Activated CD4-positive, alpha-beta T cell treated with anti-CD3 and anti-CD28 coated beads, Interleukin-2, amount 50 U/mL, for 1 hour (primary cell): ENCODE data around the gene KCNJ2.
A peak's percentile ranks its signal among the peaks of the same experiment; 100 is the strongest.

Experiments used
- DNase-seq: peaks from one replicate; pipeline ENCODE4 v3.0.0-alpha.2; 2020

The KCNJ2 gene

DNA sequence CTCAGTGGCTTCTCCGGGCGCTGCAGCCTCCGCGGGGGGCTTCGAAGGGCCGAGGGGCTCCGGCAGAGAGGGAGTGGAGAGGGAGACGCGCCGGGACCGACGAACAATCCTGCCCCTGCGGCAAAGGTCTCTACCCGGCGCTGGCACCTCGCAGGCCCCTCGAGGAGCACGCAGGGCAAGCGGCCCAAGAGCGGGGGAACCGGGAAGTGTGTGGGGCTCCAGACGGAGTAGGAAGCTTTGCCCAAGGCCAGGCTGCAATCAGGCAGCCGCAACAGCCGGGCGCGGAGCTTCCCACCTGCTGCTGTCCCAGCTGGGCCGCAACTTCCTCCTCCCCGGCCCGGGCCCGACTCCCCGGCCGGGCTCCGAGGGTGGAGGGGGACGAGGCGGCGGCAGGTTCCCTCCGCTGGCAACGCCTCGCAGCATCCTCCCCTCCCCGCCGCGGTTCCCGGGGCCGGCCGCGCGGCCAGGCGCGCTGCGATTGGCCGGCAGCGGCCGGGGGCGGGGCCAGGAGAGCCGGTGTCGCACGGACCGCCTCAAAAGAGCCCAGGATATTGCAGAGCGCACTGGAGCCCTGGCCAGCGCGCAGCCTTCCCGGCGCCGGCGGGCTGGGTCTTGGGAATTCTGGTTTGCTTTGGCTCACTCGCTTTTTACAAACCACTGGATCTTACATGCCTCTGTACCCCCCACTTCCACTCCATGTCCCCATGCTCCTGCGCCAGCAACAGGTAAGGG is at the start of gene KCNJ2:
KCNJ2 (plus strand) TSS at position 556 of the 732 bp plus-strand sequence. CDS start 5,508 bp downstream, outside the sequence.
- DNase-seq, result peak; percentile 11

DNA sequence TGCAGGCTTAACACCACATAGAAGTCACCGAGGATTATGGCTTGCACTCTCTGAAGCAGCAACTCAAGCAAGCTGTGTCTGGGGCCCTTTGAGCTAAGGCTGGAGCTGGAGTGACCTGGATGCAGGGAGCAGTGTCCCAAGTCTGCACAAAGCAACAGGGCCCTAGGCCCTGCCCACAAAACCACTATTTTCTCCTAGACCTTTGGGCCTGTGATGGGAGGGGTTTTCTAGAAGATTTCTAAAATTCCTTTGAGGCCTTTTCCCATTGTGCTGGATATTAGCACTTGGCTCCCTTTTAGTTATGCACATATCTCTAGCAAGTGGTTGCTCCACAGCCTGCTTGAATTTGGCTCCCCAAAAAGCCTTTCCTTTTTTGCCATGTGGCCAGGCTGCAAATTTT is 49.8 kb upstream of the KCNJ2 start:
- no peak for DNase-seq

DNA sequence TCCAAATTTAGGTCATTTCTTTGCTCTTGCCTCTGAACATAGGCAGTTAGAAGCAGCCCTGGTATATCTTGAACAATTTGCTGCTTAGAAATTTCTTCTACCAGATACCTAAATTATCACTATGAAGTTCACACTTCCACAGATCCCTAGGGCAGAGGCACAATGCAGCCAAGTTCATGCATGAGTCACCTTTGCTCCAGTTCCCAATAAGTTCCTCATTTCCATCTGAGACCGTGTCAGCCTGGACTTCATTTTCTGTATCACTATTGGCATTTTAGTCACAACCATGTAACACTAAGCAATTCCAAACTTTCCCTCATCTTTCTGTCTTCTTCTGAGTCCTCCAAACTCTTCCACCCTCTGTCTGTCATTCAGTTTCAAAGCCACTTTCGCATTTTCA is 49.3 kb upstream of the KCNJ2 start:
- no peak for DNase-seq

DNA sequence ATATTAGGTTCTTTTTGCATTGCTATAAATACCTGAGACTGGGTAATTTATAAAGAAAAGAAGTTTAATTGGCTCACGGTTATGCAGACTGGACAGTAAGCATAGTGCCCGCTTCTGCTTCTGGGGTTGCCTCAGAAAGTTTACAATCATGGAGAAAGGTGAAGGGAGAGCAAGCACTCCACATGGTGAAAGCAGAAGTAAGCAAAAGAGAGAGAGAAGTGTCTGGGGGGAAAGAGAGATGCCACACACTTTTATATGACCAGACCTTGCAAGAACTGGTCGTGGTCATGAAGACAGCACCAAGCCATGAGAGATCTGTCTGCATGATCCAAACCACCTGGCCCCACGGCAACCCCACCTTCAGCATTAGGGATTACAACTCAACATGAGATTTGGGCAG is 48.9 kb upstream of the KCNJ2 start:
- DNase-seq, result no peak

DNA sequence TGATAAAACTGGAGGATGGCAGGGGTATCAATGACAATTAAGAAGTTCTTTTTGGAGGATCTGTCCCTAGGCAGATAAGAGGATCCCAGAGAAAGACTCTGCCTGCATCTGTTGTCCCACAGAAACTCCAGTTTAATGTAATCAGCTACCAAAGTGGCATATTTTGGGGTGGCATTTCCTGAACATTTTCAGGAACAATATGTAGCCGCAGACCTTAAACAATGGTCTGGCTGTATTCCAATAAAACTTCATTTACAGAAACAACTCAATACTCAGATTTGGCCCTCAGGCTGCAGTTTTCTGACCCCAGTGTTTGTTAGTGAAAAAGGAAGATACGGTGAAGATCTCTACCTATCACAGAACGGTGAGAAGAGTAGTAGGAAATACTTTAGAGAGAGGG is 48.2 kb upstream of the KCNJ2 start:
- no peak for DNase-seq

DNA sequence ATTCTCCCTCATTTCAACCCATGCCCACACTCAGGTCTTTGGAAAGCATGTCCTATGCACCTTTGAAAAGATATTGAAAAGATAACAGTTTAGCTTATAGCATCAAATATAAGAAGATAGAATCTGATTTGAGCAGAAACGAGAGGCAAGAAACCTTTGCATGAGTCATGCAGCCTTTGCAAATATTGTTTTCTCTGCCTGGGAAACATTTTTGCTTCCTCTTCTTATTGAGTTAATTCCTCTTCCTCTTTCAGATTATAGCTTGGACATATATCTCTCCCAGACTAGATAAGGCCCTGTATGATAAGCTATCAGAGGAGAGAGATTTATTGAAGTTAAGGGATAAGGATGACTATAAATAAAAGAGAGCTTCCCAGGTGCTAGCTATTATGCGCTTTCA is 46.1 kb upstream of the KCNJ2 start:
- no peak for DNase-seq

DNA sequence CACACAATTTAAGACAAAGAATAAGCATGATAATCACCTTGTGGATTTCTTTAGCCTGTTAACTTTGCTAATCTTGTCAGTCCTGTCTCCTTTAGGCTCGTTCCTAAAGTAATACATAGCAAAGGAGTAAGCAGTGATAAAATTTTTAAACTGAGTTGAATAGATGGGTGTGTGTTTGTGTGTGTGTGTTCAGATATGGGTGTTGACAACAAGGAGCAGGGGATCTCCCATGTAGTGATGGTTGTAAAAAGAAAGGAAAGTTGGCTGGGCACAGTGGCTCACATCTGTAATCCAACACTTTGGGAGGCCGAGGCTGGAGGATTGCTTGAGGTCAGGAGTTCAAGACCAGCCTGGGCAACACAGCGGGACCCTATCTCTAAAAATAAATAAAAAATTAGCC is 44.6 kb upstream of the KCNJ2 start:
- DNase-seq, result no peak

DNA sequence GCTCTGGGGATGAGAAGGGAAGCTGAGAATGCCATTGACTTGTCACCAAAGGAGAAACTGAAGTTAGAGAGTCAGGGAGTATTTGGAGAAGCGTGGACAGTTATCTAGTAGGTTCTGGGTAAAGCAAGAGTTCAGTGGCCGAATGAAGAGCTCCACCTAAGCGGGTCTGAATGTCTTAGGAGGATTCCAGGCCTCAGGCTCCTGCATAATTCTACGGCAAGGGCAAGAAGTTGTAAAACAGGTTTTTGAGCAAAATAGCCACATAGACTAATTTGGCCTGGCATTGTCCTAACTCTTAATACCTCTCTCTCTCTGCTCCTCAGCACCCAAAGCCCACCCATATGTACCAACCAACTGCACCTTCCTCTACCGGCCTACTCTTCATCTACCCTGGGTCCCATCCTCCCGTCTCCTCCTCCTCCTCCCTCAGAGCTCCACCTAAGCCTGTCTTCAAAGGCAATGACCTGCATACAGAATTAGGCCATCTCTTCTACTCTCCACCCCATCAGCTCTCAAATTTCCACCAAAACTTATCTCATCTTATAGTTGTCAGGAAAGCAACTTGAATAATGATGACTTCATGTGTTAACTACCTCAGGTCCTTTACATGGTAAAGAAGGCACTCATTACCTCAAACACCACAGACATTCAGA is 42.0 kb upstream of the KCNJ2 start:
- no peak for DNase-seq

DNA sequence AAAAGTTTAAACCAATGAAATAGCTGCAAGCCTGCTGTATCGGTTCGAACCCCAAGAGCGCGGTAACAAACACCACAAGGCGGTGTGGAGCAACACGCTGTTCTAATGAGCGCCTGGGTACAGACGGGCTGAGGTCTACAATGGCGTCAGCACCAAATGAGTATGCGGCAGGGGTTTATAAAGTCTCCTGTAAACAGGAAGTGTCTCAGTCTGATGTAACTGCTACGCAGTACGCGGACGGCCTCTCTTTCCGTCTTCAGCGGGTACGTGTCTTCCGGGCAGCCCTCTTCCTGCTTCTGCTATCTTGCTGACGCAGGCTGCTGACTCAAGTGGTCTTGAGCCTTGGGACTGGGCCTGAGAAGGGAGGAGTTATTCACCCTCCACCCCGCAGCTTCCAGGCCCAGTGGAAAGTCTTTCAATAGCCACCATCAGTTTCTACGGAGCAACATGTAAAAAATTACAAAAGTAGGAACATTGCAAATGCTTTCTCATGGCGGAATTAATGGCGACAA is 40.5 kb upstream of the KCNJ2 start:
- DNase-seq, result no peak

DNA sequence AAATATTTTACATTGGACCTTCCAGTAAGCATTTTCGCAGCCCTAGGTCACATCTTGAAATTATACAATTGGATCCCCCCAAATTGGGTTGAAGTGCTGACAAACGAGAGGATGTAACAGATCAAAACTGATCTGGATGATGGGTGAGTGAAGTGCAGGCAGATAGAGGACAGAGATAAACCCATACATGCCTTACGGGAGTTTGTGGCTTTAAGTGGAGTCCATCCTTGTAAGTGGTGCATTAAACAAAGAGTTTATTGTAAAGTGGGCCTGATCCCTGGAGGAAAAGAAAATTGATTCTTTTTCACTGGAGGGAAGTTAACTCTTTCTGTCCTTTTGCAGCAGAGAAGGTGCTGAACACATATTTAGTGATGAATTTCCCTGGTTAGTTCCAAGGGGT is 39.0 kb upstream of the KCNJ2 start:
- no peak for DNase-seq

DNA sequence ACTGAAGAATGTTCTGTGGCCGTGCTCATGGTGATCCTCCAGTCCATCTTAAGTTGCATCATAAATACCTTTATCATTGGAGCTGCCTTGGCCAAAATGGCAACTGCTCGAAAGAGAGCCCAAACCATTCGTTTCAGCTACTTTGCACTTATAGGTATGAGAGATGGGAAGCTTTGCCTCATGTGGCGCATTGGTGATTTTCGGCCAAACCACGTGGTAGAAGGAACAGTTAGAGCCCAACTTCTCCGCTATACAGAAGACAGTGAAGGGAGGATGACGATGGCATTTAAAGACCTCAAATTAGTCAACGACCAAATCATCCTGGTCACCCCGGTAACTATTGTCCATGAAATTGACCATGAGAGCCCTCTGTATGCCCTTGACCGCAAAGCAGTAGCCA is 36.8 kb upstream of the KCNJ2 start:
- DNase-seq, result no peak

DNA sequence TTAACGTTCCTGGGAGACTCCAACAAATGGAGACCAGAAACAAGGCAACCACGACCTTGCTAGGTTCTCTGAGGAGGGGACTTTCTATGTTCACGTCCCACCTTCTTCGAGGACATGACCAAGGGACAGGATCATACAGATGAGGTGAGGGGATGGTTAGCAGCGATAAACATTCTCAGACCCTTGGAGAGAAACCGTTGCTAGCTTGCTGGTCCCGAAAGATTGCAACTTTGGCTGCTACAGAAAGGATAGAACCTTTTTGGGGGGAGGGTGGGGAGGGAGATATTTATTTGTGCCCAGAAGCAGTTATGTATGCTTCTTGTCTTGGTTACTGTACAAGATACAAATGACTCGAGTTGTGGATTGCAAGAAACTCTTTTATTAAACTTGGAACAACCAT is 35.3 kb upstream of the KCNJ2 start:
- DNase-seq, result no peak

DNA sequence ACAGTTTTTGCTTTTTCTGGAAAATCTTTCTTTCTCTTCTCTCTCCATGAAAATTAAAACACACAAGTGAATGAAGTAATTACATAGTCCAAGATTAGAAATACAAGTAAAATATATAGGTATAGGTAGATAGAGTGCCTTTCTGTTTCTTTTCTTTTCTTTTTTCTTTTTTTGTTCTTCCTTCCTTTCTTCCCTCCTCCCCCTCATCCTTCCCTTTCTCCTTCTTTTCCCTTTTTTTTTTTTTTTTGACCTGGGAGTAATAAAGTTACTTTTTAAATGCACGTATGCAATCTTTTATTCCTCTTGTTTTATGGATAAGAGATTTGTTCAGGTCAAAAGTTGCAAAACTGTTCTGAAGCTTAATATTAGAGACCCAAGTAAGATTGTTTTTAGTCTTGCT is 34.6 kb upstream of the KCNJ2 start:
- no peak for DNase-seq

DNA sequence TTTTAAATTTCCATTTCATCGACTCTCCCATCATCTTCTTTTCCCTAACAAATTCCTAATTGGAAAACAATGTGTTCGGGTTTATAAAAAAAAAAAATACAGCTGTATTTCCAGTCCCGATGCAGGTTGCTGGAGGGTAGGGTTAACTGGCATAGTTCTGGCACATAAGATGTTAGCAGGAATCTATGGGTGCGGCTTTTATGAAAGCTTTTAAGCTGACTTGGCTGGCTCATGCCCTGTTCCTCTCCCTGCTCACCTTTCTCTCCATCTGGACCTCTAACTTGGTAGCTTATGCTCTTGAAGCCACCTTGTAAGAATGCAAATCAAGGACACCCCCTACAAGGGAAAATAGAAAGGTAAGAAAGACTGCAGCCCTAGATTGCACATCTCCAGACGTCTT is 33.2 kb upstream of the KCNJ2 start:
- no peak for DNase-seq

DNA sequence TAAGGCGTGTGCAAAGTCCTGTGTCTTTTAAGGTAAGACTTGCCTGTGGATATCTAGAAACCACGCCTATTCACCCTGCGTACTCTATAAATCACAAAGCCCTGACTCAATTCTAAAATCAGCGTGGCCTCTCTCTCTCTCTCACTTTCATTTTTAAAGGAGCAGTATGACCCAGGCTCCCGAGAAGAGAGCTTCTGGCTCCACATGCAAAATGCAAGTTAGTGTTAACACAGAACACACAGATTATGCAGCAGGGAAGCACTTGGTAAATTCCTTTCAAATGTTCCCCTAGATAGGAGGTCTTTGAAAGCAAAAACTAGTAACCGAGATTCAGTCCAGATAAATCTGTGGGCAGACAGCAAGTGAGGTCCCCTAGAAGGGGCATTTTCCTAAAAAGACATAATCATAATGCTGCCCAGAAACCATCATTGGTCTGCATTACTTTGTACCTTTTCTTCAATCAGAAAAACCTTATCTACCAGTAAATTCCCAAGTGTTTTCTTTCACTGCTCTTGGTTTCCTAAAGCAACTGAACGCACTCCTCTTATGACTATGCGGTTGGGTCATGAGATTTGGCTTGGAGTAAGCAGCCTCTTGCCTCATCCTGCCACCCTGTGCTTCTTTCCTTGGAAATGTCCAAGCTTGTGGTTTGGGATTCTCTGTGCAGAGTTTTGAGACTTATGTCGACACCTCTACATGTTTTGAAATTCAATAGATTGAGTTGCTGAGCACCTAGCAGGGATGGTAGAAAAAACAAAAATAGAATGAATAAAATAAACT is 31.7 kb upstream of the KCNJ2 start:
- no peak for DNase-seq

DNA sequence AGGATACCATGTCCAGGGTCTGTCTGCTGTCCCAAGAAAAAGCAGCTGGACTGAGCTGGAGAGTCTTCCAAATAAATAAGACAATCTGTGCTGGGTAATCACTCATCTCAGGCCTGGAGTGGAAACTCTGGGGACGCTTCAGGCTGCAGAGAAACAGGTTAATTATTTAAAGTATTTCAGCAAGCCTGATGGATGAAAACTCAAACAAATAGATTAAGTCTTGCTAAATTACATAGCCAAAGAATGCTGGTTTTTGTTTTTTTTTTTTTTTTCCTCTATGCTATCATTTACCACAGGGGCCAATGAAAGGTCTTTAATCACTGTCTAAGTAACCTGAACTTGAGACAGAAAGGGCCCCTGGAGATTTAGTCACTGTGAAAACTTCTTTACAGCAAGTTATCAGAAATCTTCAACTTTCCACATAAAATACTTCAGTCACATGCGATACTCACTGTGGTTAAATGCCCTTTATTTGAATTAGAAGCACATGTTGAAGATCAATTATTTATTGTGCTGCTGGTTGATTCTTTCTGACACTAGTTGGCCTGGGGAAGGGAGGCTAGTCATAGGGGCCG is 31.0 kb upstream of the KCNJ2 start:
- no peak for DNase-seq

DNA sequence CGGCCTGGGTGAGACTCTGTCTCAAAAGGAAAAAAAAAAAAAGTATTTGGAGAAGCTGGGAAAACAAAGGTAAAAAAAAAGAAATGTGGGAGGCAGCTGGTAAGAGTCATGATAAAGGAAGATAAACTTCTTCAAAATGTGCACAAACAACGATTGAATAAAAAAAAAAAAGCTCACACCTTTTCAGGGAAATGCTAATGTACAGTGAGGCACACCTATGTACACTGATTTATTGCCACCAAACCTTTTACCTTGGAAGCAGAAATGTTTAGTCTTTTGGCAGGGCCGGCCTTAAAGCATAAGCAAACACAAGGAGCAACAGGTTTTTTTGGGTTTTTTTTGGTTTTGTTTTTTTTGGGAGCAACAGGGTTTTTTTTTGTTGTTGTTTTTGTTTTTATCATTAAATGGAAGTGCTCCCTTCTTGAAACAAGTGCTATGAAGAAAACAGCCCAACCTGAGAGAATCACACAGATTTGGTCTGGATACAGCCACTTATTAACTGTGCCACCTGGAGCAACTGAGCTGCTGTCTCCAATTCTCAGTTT is 29.8 kb upstream of the KCNJ2 start:
- no peak for DNase-seq

DNA sequence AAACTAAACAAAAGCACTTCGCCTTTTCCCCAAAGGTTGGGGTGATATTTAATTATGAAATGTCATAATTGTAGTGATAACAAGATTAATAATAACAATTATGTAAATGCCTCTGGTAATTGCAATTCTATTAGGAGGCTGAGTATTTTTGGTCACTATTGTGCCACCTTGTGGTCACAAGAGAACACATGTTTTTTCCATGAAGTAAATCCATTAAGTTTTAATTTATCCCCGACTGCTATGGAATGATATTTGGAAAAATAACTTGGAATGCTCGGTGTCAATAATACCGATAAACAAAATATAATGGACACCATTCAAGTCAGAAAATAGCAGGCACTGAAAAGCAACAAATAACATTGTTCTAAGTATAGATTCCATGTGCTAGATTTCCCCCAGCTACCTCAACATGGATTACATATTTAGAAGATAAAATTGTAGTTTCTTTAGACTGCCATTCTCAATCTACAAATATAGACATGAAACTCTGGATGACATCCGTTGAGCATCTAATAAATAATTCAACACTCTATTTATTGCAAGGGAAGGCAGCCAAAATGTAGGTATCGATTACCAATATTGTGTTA is 25.0 kb upstream of the KCNJ2 start:
- DNase-seq, result no peak

DNA sequence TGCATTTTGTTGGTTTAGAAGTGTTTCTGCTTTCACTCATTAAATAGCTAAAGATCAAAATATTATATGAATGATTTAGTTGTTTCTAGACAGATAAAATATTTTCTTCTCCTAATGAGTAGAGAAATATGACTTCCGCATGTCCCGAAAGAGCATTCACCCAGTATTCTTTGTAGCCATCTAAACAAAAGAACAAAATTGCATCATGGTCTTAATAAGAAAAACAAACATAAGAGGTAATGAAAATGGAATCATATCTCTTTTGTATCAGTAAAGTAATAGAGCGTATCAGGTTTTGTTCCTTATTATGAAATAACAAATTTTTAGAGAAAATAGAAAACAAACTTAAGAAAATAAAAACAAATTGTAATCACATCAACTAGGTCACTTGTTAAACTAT is 16.1 kb upstream of the KCNJ2 start:
- DNase-seq, result no peak

DNA sequence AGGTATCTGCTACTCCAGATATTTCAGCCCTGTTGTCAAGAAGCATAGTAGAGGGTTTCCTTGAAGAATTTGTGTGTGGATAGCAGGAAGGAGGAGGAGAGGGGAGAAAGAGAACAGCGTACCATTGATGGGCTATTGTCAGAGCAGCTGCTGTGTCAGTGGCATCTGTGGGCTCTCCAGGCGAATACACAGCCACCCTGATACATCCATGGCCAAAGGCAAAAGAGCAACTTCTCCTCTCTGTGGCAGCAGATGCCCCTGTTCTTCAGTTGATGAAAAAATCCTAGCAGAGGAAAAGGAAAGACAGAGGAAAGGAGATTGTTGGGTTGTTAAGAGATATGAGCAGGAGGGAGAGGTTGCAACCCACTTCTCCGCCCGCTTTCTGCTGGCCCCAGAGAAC is 12.2 kb upstream of the KCNJ2 start:
- no peak for DNase-seq

DNA sequence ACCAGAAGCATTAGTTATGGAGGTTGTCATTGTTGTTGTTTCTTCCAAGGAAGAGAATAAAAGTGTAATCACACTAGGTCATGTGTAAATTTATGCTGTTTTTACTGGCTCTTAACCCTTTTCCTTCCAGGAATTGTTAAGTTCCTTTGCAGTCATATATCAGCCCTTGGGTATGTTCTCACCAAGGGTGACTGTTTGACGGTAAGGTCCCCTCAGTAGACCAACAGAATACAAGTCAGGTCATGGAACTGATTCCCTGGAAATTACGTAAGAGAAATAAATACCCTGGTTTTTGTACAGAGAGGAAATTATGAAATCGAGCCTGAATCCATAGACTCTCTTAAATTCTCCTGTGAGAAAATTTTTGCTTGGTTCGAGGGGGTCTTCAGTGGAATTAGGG is 11.2 kb upstream of the KCNJ2 start:
- no peak for DNase-seq

DNA sequence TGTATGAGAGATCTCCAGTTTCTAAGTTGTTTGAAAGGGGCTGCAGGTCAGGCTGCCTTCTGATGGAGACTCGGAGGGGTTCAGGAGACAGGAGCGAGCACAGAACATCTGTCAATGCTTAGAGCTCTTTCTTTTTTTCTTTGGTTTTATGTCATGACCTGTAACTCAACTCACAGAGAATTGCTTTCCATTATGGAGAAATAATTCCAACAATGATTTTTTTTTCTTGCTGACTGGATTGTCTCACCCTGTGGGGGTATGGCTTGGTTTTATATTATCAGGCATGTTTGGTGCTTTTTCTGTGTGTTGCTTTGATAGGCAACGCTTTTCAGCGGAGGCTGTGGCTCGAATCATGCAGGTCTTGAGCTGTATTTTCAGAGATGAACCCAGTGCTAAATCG is 10.7 kb upstream of the KCNJ2 start:
- no peak for DNase-seq

DNA sequence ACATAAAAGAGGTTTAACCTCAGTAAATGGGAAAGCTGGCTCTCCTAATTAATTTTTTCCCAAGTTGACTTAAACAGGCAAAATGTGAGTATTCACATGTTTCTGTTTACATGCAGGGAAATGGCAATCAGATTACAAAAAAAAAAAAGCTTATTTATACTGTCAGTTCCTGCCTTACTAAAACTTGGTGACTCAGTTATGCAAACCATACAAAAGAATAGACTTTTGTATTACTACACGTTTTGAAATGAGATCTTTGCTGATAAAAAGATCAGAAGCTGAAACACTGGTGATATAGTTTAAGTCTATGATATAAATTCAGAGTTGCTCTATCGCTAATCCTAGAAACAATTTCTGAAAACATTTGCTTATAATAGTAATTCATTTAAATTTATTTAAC is 9.4 kb upstream of the KCNJ2 start:
- no peak for DNase-seq
